ENCODE results near the gene RCVRN.

The RCVRN gene

DNA sequence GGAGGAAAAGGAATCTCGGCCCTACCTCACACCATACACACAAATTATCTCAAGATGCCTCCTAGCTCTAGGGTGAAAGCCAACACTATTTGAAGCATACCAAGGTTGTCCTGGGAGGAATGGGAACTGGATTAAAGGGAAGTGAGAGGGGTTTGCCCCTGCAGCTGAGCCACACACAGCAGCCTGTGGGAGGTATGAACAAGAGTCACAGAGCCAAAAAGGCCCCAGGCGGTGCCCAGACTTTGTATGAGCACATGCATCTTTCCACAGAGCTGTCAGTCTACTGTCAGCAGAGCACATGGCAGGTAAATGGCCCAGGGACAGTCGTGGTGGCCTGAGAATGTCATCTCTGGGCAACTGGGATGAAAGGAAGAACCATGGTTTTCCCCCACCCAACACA is 31.0 kb upstream of the RCVRN start:
- POLR2A ChIA-PET, result no interaction called here
- Histone ChIP-seq H3K36me3 (ENCODE audit: control insufficient read depth in 2 of 2, insufficient read depth in 1 of 2, low read length in 2 of 2) (no peaks in the 10 kb centered on the region), H3K4me1 (ENCODE audit: control insufficient read depth, insufficient read depth, low read length) (no peaks in the 10 kb centered on the region), H3K4me3 (ENCODE audit: low read depth, low read length) (no peak overlapping the region), H3K27ac (ENCODE audit: extremely low read depth, low read depth, low read length) (no peak overlapping the region), H3K9me3 (ENCODE audit: control insufficient read depth, insufficient read depth, low read depth, low read length) (no peaks in the 10 kb centered on the region; the same call in 1 of the 2 replicates)
- TF ChIP-seq, protein P1, sequence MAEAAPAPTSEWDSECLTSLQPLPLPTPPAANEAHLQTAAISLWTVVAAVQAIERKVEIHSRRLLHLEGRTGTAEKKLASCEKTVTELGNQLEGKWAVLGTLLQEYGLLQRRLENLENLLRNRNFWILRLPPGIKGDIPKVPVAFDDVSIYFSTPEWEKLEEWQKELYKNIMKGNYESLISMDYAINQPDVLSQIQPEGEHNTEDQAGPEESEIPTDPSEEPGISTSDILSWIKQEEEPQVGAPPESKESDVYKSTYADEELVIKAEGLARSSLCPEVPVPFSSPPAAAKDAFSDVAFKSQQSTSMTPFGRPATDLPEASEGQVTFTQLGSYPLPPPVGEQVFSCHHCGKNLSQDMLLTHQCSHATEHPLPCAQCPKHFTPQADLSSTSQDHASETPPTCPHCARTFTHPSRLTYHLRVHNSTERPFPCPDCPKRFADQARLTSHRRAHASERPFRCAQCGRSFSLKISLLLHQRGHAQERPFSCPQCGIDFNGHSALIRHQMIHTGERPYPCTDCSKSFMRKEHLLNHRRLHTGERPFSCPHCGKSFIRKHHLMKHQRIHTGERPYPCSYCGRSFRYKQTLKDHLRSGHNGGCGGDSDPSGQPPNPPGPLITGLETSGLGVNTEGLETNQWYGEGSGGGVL (tag by site-specific recombination; IDR thresholded peaks at IDR 0.05), result no peak
- TF ChIP-seq ZNF768 (tag by site-specific recombination; IDR thresholded peaks at IDR 0.05), result no peak
- TF ChIP-seq ZNF239 (tag by site-specific recombination; IDR thresholded peaks at IDR 0.05), result no peak
- TF ChIP-seq ZNF830 (tag by site-specific recombination; IDR thresholded peaks at IDR 0.05; ENCODE audit: low read depth), result no peak
- TF ChIP-seq, protein P2, sequence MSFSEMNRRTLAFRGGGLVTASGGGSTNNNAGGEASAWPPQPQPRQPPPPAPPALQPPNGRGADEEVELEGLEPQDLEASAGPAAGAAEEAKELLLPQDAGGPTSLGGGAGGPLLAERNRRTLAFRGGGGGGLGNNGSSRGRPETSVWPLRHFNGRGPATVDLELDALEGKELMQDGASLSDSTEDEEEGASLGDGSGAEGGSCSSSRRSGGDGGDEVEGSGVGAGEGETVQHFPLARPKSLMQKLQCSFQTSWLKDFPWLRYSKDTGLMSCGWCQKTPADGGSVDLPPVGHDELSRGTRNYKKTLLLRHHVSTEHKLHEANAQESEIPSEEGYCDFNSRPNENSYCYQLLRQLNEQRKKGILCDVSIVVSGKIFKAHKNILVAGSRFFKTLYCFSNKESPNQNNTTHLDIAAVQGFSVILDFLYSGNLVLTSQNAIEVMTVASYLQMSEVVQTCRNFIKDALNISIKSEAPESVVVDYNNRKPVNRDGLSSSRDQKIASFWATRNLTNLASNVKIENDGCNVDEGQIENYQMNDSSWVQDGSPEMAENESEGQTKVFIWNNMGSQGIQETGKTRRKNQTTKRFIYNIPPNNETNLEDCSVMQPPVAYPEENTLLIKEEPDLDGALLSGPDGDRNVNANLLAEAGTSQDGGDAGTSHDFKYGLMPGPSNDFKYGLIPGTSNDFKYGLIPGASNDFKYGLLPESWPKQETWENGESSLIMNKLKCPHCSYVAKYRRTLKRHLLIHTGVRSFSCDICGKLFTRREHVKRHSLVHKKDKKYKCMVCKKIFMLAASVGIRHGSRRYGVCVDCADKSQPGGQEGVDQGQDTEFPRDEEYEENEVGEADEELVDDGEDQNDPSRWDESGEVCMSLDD (tag by site-specific recombination; IDR thresholded peaks at IDR 0.05), result no peak
- TF ChIP-seq, protein P3, sequence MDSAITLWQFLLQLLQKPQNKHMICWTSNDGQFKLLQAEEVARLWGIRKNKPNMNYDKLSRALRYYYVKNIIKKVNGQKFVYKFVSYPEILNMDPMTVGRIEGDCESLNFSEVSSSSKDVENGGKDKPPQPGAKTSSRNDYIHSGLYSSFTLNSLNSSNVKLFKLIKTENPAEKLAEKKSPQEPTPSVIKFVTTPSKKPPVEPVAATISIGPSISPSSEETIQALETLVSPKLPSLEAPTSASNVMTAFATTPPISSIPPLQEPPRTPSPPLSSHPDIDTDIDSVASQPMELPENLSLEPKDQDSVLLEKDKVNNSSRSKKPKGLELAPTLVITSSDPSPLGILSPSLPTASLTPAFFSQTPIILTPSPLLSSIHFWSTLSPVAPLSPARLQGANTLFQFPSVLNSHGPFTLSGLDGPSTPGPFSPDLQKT (IDR thresholded peaks at IDR 0.05; ENCODE audit: borderline replicate concordance, low read depth, low read length), result no peak
- no peak for TF ChIP-seq ZNF391 (tag by site-specific recombination; IDR thresholded peaks at IDR 0.05; ENCODE audit: borderline replicate concordance, low read depth)
- TF ChIP-seq ZNF658 (tag by site-specific recombination; IDR thresholded peaks at IDR 0.05), result no peak
- no peak for TF ChIP-seq KLF16 (tag by site-specific recombination; IDR thresholded peaks at IDR 0.05)
- no peak for TF ChIP-seq ZNF747 (tag by site-specific recombination; IDR thresholded peaks at IDR 0.05)
- CTCF ChIA-PET, result interaction anchor here (0.6 to 1.0 kb wide), 2 partner anchors 11 to 417 kb away, joined by 4 read pairs; no protein-coding TSS in a partner anchor

DNA sequence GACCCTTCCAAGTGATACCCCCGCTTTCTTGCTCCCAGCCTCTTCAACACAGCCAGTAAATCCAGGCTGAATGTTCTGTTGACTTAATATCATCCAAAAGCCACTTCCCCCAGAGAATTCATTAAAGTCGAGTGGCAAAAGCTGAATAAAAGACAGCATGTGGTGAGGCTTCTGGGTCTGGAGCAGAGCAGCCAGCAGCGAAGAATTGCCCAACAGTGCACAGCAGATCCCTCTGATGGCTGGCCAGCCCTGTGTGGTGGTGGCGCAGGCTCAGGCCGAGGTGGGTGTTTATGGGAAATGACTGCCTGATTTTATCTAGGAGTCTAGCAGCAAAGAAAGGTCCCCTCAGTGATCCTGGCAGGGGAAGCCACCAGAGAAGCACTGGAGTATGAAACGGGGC is 30.3 kb upstream of the RCVRN start:
- Histone ChIP-seq H3K4me3 (ENCODE audit: low read depth, low read length) (no peak overlapping the region), H3K9me3 (ENCODE audit: control insufficient read depth, insufficient read depth, low read depth, low read length) (no peaks in the 10 kb centered on the region; the same call in 1 of the 2 replicates), H3K36me3 (ENCODE audit: control insufficient read depth in 2 of 2, insufficient read depth in 1 of 2, low read length in 2 of 2) (no peaks in the 10 kb centered on the region), H3K4me1 (ENCODE audit: control insufficient read depth, insufficient read depth, low read length) (no peaks in the 10 kb centered on the region), H3K27ac (ENCODE audit: extremely low read depth, low read depth, low read length) (no peak overlapping the region)
- peak; percentile 75 for TF ChIP-seq ZIC2 (tag by site-specific recombination; IDR thresholded peaks at IDR 0.05)
- TF ChIP-seq, protein P4, sequence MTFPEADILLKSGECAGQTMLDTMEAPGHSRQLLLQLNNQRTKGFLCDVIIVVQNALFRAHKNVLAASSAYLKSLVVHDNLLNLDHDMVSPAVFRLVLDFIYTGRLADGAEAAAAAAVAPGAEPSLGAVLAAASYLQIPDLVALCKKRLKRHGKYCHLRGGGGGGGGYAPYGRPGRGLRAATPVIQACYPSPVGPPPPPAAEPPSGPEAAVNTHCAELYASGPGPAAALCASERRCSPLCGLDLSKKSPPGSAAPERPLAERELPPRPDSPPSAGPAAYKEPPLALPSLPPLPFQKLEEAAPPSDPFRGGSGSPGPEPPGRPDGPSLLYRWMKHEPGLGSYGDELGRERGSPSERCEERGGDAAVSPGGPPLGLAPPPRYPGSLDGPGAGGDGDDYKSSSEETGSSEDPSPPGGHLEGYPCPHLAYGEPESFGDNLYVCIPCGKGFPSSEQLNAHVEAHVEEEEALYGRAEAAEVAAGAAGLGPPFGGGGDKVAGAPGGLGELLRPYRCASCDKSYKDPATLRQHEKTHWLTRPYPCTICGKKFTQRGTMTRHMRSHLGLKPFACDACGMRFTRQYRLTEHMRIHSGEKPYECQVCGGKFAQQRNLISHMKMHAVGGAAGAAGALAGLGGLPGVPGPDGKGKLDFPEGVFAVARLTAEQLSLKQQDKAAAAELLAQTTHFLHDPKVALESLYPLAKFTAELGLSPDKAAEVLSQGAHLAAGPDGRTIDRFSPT (tag by site-specific recombination; IDR thresholded peaks at IDR 0.05), result no peak
- ChIA-PET CTCF (interaction anchor here (0.6 to 1.5 kb wide), 5 partner anchors 10 to 682 kb away, joined by 3 to 6 read pairs (median 4); no protein-coding TSS in a partner anchor), POLR2A (no interaction called here)

DNA sequence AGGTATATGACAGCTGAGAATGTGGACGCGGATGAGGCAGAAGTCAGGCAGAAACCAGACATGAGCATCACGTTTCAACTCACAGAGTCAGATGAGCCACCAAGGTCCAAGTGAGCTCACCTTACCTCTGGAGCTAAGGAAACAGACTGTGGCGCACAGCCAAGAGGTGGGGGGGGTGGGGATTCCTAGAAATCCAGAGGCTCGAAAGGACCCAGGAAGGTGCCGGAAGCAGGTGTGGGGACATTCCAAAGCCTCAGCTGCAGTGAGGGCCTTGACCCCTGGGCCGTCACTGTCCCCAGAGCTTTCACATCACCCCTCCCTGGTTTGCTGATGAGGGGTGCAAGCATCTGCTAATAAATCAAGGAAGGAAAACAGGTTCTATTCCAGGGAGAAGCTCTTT is 29.3 kb upstream of the RCVRN start:
- Histone ChIP-seq H3K27ac (ENCODE audit: extremely low read depth, low read depth, low read length) (no peak overlapping the region), H3K36me3 (ENCODE audit: control insufficient read depth in 2 of 2, insufficient read depth in 1 of 2, low read length in 2 of 2) (no peaks in the 10 kb centered on the region), H3K4me3 (ENCODE audit: low read depth, low read length) (no peak overlapping the region), H3K9me3 (ENCODE audit: control insufficient read depth, insufficient read depth, low read depth, low read length) (no peaks in the 10 kb centered on the region; the same call in 1 of the 2 replicates), H3K4me1 (ENCODE audit: control insufficient read depth, insufficient read depth, low read length) (no peaks in the 10 kb centered on the region)
- POLR2A ChIA-PET, result interaction anchor here (0.6 kb wide), 1 partner anchor 355 kb away, joined by 4 read pairs; no protein-coding TSS in a partner anchor
- TF ChIP-seq ZNF184 (tag by site-specific recombination; IDR thresholded peaks at IDR 0.05) (no peak), ZNF112 (tag by site-specific recombination; IDR thresholded peaks at IDR 0.05) (no peak)
- TF ChIP-seq, protein P5, sequence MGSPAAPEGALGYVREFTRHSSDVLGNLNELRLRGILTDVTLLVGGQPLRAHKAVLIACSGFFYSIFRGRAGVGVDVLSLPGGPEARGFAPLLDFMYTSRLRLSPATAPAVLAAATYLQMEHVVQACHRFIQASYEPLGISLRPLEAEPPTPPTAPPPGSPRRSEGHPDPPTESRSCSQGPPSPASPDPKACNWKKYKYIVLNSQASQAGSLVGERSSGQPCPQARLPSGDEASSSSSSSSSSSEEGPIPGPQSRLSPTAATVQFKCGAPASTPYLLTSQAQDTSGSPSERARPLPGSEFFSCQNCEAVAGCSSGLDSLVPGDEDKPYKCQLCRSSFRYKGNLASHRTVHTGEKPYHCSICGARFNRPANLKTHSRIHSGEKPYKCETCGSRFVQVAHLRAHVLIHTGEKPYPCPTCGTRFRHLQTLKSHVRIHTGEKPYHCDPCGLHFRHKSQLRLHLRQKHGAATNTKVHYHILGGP (tag by site-specific recombination; IDR thresholded peaks at IDR 0.05), result peak; percentile 69
- CTCF ChIA-PET, result interaction anchor here (0.6 to 1.6 kb wide), 8 partner anchors 10 to 683 kb away, joined by 3 to 6 read pairs (median 3); no protein-coding TSS in a partner anchor
